Heart left ventricle (tissue), 13 donors: ENCODE measurements around the gene JAKMIP1.

ENCODE experiments used
- CTCF ChIP-seq, 12 donors: fragments of 200-600 bp; sonication (generic) in 4 of 12; IDR thresholded peaks; one replicate each; pipeline versions ENCODE4 v1.5.0 to v1.8.0; 2018 to 2022; ENCODE audit warnings: antibody characterized with exemption in 12 of 12, mild to moderate bottlenecking in 5 of 12
- POLR2A ChIP-seq, 2 donors: fragments of 450-650 bp; IDR thresholded peaks; one replicate each; pipeline ENCODE4 v1.6.1; 2017; ENCODE audit warnings: antibody characterized with exemption in 2 of 2, mild to moderate bottlenecking in 2 of 2, moderate library complexity in 2 of 2
- donor health status: ischemic (EF 13 %, LVEDD 7.1; RV severe dilation, severe dysfunction).
- donor health status: DM: no; HTN: yes; CAD: no.
- donor health status: DM: no; HTN: no; CAD: no.
- donor health status: ischemic (EF 25% LVEDD 6.9; RV normal size, moderate dysfunction).
- donor health status: ischemic (EF 25% LVEDD 5.7; RV mildly dilated, moderate dysfunction).
- donor health status: ischemic (EF 35%, LVEDD 5.7; RV mildly dilated, moderate dysfunction).
- donor health status: nonischemic (EF 11% LVEDD 7.7; RV severe dilation, severe dysfunction).
- donor health status: DM: yes; HTN: yes; CAD: no.
- donor health status: PGD.
- donor health status: ischemic (EF 29% LVEDD 5.4; RV normal size, mild dysfunction).
- donor health status: nonischemic (EF 23%, LVEDD 6.1; RV moderate dilation, normal function).

DNA sequence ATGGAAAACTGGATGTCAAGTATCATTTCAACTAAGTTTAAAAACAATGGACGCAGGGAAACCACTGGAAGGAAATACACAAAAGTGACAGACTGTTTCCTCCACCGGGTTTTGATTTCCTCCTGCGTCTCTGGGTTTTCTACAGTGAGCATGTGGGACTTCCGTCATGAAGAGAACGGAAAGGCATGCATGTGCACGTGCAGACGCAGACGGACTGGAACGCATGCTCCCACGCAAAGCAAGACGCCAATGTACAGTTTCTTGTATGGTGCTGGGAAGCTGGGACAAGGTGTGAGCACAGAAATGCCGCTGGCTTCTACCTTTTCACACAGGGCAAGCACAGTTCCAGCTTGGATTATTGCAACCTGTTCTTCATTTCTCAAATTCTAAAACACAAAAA lies 151.8 kb downstream of the JAKMIP1 start:
- TF ChIP-seq POLR2A (IDR thresholded peaks at IDR 0.05) (no peak), CTCF (IDR thresholded peaks at IDR 0.05) (no peak)
